Trophoblast cell (in vitro differentiated cells and primary cell): ENCODE data around the gene STRAP.

Experiments
- DNase-seq, 2 donors: peaks; one replicate each; pipeline ENCODE4 v3.0.0-alpha.2; 2016
- H2AFZ ChIP-seq: 2 replicates; pipeline ENCODE4 v1.6.1; 2013; ENCODE audit warnings: low read length, moderate library complexity, mild to moderate bottlenecking; ENCODE audit not compliant: insufficient read depth, poor library complexity
- H2AK5ac ChIP-seq: 2 replicates; pipeline ENCODE4 v1.6.1; 2013; ENCODE audit warnings: mild to moderate bottlenecking, low read length
- H2BK120ac ChIP-seq: 2 replicates; pipeline ENCODE4 v1.6.1; 2013; ENCODE audit warnings: low read length, mild to moderate bottlenecking, moderate library complexity; ENCODE audit not compliant: insufficient read depth, poor library complexity
- H2BK12ac ChIP-seq: 2 replicates; pipeline ENCODE4 v1.6.1; 2013; ENCODE audit warnings: mild to moderate bottlenecking, low read length, moderate library complexity
- H2BK5ac ChIP-seq: 2 replicates; pipeline ENCODE4 v1.6.1; 2013; ENCODE audit warnings: low read length, low read depth, moderate library complexity, mild to moderate bottlenecking; ENCODE audit not compliant: poor library complexity
- H3K14ac ChIP-seq: 2 replicates; pipeline ENCODE4 v1.6.1; 2013; ENCODE audit warnings: mild to moderate bottlenecking, low read length
- H3K18ac ChIP-seq: 2 replicates; pipeline ENCODE4 v1.6.1; 2013; ENCODE audit warnings: mild to moderate bottlenecking, low read length
- H3K23ac ChIP-seq: 2 replicates; pipeline ENCODE4 v1.6.1; 2013; ENCODE audit warnings: low read length
- H3K27ac ChIP-seq: 2 replicates; pipeline ENCODE4 v1.5.1; 2013; ENCODE audit warnings: low read depth, mild to moderate bottlenecking, inconsistent platforms, low read length, moderate library complexity
- H3K27me3 ChIP-seq: 2 replicates; pipeline ENCODE4 v1.6.1; 2013; ENCODE audit warnings: inconsistent platforms, mild to moderate bottlenecking, low read length, moderate library complexity; ENCODE audit not compliant: insufficient read depth
- H3K36me3 ChIP-seq, 2 experiments: 1 replicate in 1 of 2; 2 replicates in 1 of 2; pipeline ENCODE4 v1.6.1; 2013; ENCODE audit warnings: low read length in 2 of 2, mild to moderate bottlenecking in 2 of 2, moderate library complexity in 1 of 2; ENCODE audit not compliant: insufficient read depth in 2 of 2, control insufficient read depth in 1 of 2
- H3K4ac ChIP-seq: 2 replicates; pipeline ENCODE4 v1.6.1; 2013; ENCODE audit warnings: low read depth, mild to moderate bottlenecking, low read length, moderate library complexity
- H3K4me1 ChIP-seq, 2 experiments: 1 replicate in 1 of 2; 2 replicates in 1 of 2; pipeline ENCODE4 v1.6.1; 2013; ENCODE audit warnings: low read length in 2 of 2, mild to moderate bottlenecking in 2 of 2, moderate library complexity in 1 of 2; ENCODE audit not compliant: insufficient read depth in 2 of 2, control insufficient read depth in 1 of 2
- H3K4me2 ChIP-seq: 2 replicates; pipeline ENCODE4 v1.6.1; 2013; ENCODE audit warnings: inconsistent platforms, mild to moderate bottlenecking, low read length, moderate library complexity
- H3K4me3 ChIP-seq: 2 replicates; pipeline ENCODE4 v1.5.1; 2013; ENCODE audit warnings: mild to moderate bottlenecking, low read depth, low read length, inconsistent platforms
- H3K79me1 ChIP-seq: one replicate; pipeline ENCODE4 v1.6.1; 2013; ENCODE audit warnings: low read length
- H3K79me2 ChIP-seq: 2 replicates; pipeline ENCODE4 v1.6.1; 2013; ENCODE audit warnings: low read length, mild to moderate bottlenecking; ENCODE audit not compliant: control insufficient read depth, insufficient read depth, poor library complexity
- H3K9ac ChIP-seq: 2 replicates; pipeline ENCODE4 v1.6.1; 2013; ENCODE audit warnings: mild to moderate bottlenecking, low read length
- H3K9me3 ChIP-seq: 2 replicates; pipeline ENCODE4 v1.6.1; 2013; ENCODE audit warnings: low read depth, mild to moderate bottlenecking, control low read depth, inconsistent platforms, low read length; ENCODE audit not compliant: insufficient read depth
- H4K12ac ChIP-seq: 2 replicates; pipeline ENCODE4 v1.6.1; 2013; ENCODE audit warnings: low read depth, mild to moderate bottlenecking, low read length, moderate library complexity
- H4K8ac ChIP-seq: 2 replicates; pipeline ENCODE4 v1.6.1; 2013; ENCODE audit warnings: low read depth, mild to moderate bottlenecking, low read length, moderate library complexity
- H4K91ac ChIP-seq: one replicate; pipeline ENCODE4 v1.6.1; 2013; ENCODE audit warnings: low read depth, mild to moderate bottlenecking, low read length, moderate library complexity
- WGBS: extraction: QIAGEN DNeasy Blood & Tissue Kit; methylation state at CpG from one replicate; pipeline ENCODE4 v1.1.7; 2013; ENCODE audit warnings: missing lambda C conversion rate; ENCODE audit not compliant: insufficient read length, insufficient coverage; ENCODE audit errors: extremely low coverage; 5-methylcytosine and 5-hydroxymethylcytosine counted together

STRAP gene

DNA sequence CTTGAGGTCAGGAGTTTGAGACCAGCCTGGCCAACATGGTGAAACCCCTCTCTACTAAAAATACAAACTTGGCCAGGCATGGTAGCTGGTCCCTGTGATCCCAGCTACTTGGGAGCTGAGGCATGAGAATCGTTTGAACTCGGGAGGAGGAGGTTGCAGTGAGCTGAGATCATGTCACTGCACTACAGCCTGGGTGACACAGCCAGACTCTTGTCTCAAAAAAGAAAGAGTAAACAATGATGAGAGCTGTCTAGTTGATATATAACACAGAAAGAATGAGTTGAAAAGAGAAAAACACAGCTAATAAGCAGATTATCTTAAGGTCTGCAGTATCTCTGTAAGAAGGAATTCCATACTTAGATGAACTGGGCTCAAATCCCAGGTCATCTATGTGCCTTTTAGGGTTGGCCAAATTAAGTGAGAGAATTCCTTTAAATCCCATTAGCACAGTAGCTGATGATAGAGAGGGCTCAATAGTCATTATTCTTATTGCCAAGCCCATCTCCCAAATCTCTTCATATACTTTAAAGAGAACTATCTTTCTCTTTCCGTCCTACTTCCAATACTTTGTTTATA is 31.1 kb upstream of the STRAP start:
- Histone ChIP-seq H3K4me1 (no peaks in the 10 kb centered on the region), H2AK5ac (no peak overlapping the region), H3K18ac (no peak overlapping the region), H4K8ac (no peak overlapping the region), H2BK5ac (no peak overlapping the region), H3K23ac (no peak overlapping the region), H3K9me3 (no peaks in the 10 kb centered on the region), H3K4me2 (no peak overlapping the region), H3K79me1 (no peaks in the 10 kb centered on the region), H3K9ac (no peak overlapping the region), H3K4me3 (no peak overlapping the region), H3K36me3 (no peaks in the 10 kb centered on the region), H3K79me2 (no peaks in the 10 kb centered on the region), H2BK12ac (no peak overlapping the region), H2AFZ (no peak overlapping the region), H3K27ac (no peak overlapping the region), H4K91ac (no peak overlapping the region), H3K14ac (no peak overlapping the region), H2BK120ac (no peak overlapping the region), H3K27me3 (no peaks in the 10 kb centered on the region), H4K12ac (no peak overlapping the region), H3K4ac (no peak overlapping the region)
- peak in 1 of 2 donors; percentile 16 for DNase-seq
- 100% methylated on average over 1 of the region's 3 CpGs for WGBS

DNA sequence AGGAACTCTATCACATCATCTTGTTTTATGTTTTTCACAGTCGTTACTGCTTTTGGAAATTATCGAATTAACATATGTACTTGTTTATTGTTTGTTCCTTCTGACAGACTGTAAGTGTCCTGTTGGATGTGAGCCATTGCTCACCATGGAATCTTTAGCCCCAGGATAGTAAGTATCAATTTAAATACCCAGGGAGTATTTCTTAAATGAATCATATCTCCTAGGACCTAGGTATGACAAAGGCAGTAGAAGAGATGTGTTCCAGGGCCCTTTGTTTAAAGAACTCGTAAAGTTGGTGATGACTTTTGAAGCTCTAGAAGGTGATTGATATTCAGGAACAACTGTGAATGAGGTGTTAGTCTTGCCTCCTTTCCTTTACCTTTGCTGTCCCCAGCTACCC is 30.3 kb upstream of the STRAP start:
- Histone ChIP-seq H3K27ac (no peak overlapping the region), H3K14ac (no peak overlapping the region), H3K4me2 (no peak overlapping the region), H3K4me1 (no peaks in the 10 kb centered on the region), H3K18ac (no peak overlapping the region), H2AFZ (no peak overlapping the region), H3K79me2 (no peaks in the 10 kb centered on the region), H3K23ac (no peak overlapping the region), H3K4ac (no peak overlapping the region), H4K12ac (no peak overlapping the region), H2BK120ac (no peak overlapping the region), H3K9me3 (no peaks in the 10 kb centered on the region), H2AK5ac (no peak overlapping the region), H2BK5ac (no peak overlapping the region), H4K91ac (no peak overlapping the region), H3K9ac (no peak overlapping the region), H2BK12ac (no peak overlapping the region), H3K27me3 (no peaks in the 10 kb centered on the region), H3K79me1 (no peaks in the 10 kb centered on the region), H4K8ac (no peak overlapping the region), H3K4me3 (no peak overlapping the region), H3K36me3 (no peaks in the 10 kb centered on the region)
- DNase-seq = peak; percentile 48 to 85
- WGBS = no CpG with 5 or more reads among the region's 3 CpGs

DNA sequence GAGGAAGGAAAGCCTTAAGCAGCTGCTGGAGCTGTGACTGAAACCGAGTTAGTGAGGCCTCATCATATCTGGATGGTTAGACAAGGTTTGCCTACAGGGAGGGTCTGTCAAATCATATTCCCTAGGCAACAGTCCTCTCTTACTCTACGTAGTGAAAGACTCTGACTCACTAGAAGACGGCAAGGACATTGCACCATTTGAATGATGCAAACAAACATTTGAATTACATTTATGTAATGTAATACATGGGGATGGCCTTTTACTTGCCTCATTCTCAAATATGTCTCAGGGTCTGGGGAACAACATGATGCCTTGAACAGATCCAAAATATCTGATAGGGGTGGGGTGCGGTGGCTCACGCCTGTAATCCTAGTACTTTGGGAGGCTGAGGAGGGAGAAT is 29.8 kb upstream of the STRAP start:
- Histone ChIP-seq H3K4me3 (no peak overlapping the region), H3K36me3 (no peaks in the 10 kb centered on the region), H3K9me3 (no peaks in the 10 kb centered on the region), H3K23ac (no peak overlapping the region), H4K8ac (no peak overlapping the region), H4K12ac (no peak overlapping the region), H3K27ac (no peak overlapping the region), H2AFZ (no peak overlapping the region), H2BK12ac (no peak overlapping the region), H3K4ac (no peak overlapping the region), H3K14ac (no peak overlapping the region), H3K4me1 (no peaks in the 10 kb centered on the region), H3K9ac (no peak overlapping the region), H2BK120ac (no peak overlapping the region), H3K79me1 (no peaks in the 10 kb centered on the region), H3K18ac (no peak overlapping the region), H2AK5ac (no peak overlapping the region), H2BK5ac (no peak overlapping the region), H3K4me2 (no peak overlapping the region), H3K27me3 (no peaks in the 10 kb centered on the region), H4K91ac (no peak overlapping the region), H3K79me2 (no peaks in the 10 kb centered on the region)
- DNase-seq = peak; percentile 57 to 89
- no CpG with 5 or more reads among the region's 5 CpGs for WGBS

DNA sequence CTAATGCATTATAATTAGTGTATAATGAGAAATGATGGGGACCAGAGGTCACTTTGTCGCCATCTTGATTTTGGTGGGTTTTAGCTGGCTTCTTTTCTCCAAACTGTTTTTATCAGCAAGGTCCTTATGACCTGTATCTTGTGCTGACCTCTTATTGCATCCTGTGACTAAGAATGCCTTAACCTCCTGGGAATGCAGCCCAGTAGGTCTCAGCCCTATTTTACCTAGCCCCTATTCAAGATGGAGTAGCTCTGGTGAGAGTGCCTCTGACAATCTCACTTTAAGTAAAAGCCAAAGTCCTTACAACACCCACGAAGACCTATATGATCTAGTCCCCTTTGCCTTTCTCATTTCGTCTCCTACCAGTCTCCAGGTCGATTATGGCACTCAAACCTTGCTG is 28.3 kb upstream of the STRAP start:
- Histone ChIP-seq H2AK5ac (no peak overlapping the region), H2BK120ac (no peak overlapping the region), H3K14ac (no peak overlapping the region), H3K9me3 (no peaks in the 10 kb centered on the region), H4K12ac (no peak overlapping the region), H4K8ac (no peak overlapping the region), H3K36me3 (no peaks in the 10 kb centered on the region), H3K4me3 (no peak overlapping the region), H3K79me2 (no peaks in the 10 kb centered on the region), H2BK5ac (no peak overlapping the region), H4K91ac (no peak overlapping the region), H3K27me3 (no peaks in the 10 kb centered on the region), H3K4me2 (no peak overlapping the region), H3K79me1 (no peaks in the 10 kb centered on the region), H3K4ac (no peak overlapping the region), H2BK12ac (no peak overlapping the region), H3K23ac (no peak overlapping the region), H3K4me1 (no peaks in the 10 kb centered on the region), H2AFZ (no peak overlapping the region), H3K18ac (no peak overlapping the region), H3K27ac (no peak overlapping the region), H3K9ac (no peak overlapping the region)
- WGBS = no CpG with 5 or more reads among the region's 4 CpGs
- DNase-seq = peak; percentile 65 to 77
